ENCODE data around the gene PDE11A. TPM values are rescaled to one million over a fixed set of nuclear protein-coding genes. Genes with fewer than 3 reads are reported as not detected.

PDE11A gene
- total RNA-seq, 1 donor from 2014 or later, result not detected

DNA sequence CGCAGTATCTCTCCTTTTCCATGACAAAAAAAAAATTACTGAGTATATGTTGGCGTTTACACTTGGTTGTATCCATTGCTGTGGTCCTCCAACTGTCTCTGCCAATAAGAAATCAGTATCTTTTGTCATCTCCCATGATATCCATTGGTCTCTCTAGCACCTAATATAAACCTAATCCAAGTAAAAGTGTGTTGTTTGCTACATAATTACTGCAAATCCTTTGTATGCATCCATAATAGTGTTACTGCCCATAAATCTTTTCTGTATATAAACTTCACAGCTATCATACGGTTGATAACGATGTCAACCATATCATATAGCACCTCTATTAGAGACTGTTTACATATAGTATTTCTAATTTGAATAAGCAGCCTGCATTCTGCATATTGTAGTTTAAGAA lies 453.1 kb downstream of the PDE11A start:
- peak overlapping the region; percentile 94 for H3K4me3 Mint-ChIP-seq
- H3K9me3 Mint-ChIP-seq, result no peaks in the 10 kb centered on the region
- H3K27ac Mint-ChIP-seq, result peak overlapping the region; percentile 99
- intact Hi-C loops (cut with micrococcal nuclease), result loop anchor here (1.0 to 5.0 kb wide), 5 partner anchors 282 to 491 kb away; partner anchors contain the start of gene NFE2L2
- peaks cover 13% of the 10 kb centered on the region for H3K4me1 Mint-ChIP-seq (ENCODE audit: low read depth)
- H3K27me3 Mint-ChIP-seq (ENCODE audit: insufficient read depth), result peaks cover 4% of the 10 kb centered on the region
- H3K36me3 Mint-ChIP-seq (ENCODE audit: low read depth), result no peaks in the 10 kb centered on the region
- no peak for DNase-seq (ENCODE audit: low spot score)

DNA sequence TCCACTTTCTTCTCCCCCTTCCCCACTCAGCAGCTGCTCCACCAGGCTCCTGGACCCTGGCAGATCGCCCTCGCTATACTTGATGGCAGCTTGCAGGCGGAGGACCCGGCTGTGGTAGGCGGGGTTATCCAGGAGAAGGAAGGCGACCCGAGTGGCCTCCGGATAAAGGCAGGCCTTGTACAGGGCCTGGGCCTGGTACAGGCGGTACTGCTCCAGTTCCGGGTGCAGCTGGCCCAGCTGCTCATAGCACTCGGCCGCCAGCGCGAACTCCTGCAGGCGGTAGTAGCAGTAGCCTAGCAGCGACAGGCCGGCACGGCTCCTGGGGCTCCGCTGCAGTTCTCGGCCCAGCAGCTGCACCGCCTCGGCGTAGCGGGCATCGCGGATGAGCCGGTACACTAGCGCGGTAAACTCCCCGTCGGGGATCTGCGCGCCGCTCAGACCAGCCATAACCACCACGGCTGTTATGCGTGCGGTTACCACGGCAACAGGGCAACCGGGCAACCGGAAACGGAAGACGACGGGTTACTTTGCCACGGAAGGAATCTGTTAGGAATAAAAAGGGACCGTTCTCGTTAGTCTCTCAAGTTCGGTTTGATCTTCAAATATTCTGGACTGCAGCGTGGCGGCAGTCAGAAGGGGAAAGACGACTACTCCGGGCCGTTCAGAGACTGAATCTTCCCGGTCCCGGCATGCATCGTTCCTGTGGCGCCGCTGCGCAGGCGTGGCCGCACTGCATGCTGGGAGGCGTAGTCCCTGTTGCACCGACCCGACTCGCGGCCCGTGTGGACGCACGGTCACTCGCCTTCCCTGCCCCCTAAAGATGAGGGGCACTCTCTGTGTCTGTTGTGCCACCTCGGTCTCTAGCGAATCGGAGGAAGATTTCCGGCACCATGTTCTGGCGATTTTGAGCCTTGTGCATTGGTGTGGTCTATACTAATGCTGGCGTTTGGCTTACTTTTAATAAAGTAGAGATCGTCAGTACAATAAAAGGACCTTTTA lies 454.0 kb downstream of the PDE11A start:
- H3K27ac Mint-ChIP-seq, result peak overlapping the region; percentile 99
- no peaks in the 10 kb centered on the region for H3K9me3 Mint-ChIP-seq
- intact Hi-C loops (cut with micrococcal nuclease), result loop anchor here (1.0 to 5.0 kb wide), 8 partner anchors 65 to 492 kb away; partner anchors contain the start of genes AGPS, HNRNPA3 and NFE2L2

DNA sequence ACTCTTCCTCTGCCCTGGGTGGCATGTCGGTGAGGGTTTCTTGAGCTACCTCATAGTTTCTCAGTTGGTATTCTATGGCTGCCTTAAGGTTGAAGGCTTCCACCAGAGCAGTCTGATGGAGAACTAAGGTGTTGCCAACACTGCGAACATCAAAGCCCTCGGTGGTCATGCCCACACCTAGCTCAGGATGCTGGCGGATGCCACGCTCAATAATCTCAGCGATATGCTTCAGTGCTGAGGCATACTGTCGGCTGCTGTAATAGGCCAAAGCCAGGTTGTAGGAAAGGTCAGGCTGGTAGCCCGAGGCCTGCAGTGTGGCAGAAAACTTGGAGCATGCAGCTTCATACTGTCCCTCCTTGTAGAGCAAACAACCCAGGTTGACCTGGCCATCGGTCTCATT lies 454.7 kb downstream of the PDE11A start:
- Mint-ChIP-seq H3K4me1 (ENCODE audit: low read depth) (peaks cover 13% of the 10 kb centered on the region), H3K27me3 (ENCODE audit: insufficient read depth) (peaks cover 4% of the 10 kb centered on the region), H3K9me3 (no peaks in the 10 kb centered on the region), H3K36me3 (ENCODE audit: low read depth) (no peaks in the 10 kb centered on the region), H3K27ac (peak overlapping the region; percentile 99), H3K4me3 (peak overlapping the region; percentile 94)
- intact Hi-C loops (cut with micrococcal nuclease), result loop anchor here (1.0 to 5.0 kb wide), 7 partner anchors 65 to 493 kb away; partner anchors contain the start of genes AGPS and HNRNPA3
- DNase-seq (ENCODE audit: low spot score), result no peak

More for the DNA sequence above, 454.0 kb downstream of the PDE11A start:
- Mint-ChIP-seq H3K4me3 (peak overlapping the region; percentile 94), H3K27me3 (ENCODE audit: insufficient read depth) (peaks cover 4% of the 10 kb centered on the region), H3K36me3 (ENCODE audit: low read depth) (no peaks in the 10 kb centered on the region), H3K4me1 (ENCODE audit: low read depth) (peaks cover 13% of the 10 kb centered on the region)
- peak; percentile 91 for DNase-seq (ENCODE audit: low spot score)

DNA sequence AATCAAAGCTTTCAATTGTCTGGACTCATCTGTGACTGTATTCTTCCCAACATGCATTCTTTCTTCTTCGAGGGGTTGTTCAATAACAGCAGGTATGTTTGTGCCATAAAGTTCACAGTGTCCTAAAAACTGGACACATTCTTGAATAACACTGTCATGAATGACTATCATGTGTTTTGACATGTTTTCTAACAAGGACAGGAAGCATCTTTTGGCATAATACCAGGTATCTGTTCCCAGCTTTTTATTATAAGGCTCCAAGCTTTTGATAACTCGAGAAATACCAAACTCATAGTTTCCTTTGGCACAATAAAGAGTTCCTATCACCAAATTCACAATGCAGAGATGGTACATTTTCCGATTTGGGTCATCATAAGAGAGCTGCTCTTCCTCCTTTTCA lies 455.8 kb downstream of the PDE11A start:
- H3K36me3 Mint-ChIP-seq (ENCODE audit: low read depth), result no peaks in the 10 kb centered on the region

DNA sequence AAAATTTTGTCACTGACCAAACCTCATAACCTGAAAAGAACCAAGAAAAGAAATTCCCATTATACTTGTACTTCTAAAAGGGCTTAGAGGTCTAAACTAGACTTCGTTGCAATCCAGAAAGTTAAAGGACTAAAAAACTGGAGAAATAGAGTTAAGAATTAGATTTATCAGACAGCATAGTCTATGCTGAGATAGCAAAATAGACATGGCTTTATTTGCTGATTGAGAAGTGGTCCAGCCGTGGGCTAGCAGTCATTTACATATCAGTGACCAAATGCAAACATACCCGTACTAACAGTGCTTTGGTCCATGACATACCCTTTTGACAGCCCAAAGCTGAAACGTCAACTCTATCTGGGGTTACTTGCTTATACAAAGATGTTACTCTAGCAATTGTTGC lies 456.5 kb downstream of the PDE11A start:
- Mint-ChIP-seq H3K27me3 (ENCODE audit: insufficient read depth) (peaks cover 3% of the 10 kb centered on the region), H3K36me3 (ENCODE audit: low read depth) (no peaks in the 10 kb centered on the region), H3K4me3 (no peak overlapping the region), H3K4me1 (ENCODE audit: low read depth) (peaks cover 13% of the 10 kb centered on the region), H3K9me3 (no peaks in the 10 kb centered on the region), H3K27ac (no peak overlapping the region)
- intact Hi-C loops (cut with micrococcal nuclease), result loop anchor here (5.0 kb wide), 3 partner anchors 279 to 469 kb away; no protein-coding TSS in a partner anchor
- no peak for DNase-seq (ENCODE audit: low spot score)

More for the DNA sequence above, 455.8 kb downstream of the PDE11A start:
- H3K9me3 Mint-ChIP-seq, result no peaks in the 10 kb centered on the region
- no peak for DNase-seq (ENCODE audit: low spot score)
- no peak overlapping the region for H3K27ac Mint-ChIP-seq
- peaks cover 4% of the 10 kb centered on the region for H3K27me3 Mint-ChIP-seq (ENCODE audit: insufficient read depth)
- peaks cover 13% of the 10 kb centered on the region for H3K4me1 Mint-ChIP-seq (ENCODE audit: low read depth)
- H3K4me3 Mint-ChIP-seq, result no peak overlapping the region
- intact Hi-C loops (cut with micrococcal nuclease), result loop anchor here (5.0 kb wide), 3 partner anchors 279 to 469 kb away; no protein-coding TSS in a partner anchor

DNA sequence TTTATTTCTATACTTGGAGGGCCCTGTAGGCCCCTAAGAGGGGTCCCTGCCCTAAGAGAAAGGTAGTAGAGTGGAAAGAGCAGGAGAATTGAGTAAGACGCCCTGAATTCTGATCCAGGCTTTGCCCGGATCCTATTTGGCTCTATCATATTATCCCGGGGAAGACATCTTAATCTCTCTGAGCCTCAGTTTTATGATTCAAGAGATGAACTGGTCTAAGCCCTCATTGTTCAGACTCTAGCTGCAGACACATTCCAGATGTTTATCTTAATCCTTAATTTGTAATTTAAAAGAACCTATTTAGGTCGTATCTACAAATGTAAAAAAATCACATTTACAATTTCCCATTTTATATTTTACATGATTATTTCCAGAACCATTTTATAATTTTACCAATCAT lies 459.9 kb downstream of the PDE11A start:
- peaks cover 11% of the 10 kb centered on the region for H3K9me3 Mint-ChIP-seq
- H3K4me1 Mint-ChIP-seq (ENCODE audit: low read depth), result no peaks in the 10 kb centered on the region
- intact Hi-C loops (cut with micrococcal nuclease), result no loop called here
- peaks cover 4% of the 10 kb centered on the region for H3K27me3 Mint-ChIP-seq (ENCODE audit: insufficient read depth)
- H3K27ac Mint-ChIP-seq, result no peak overlapping the region
- peaks cover 2% of the 10 kb centered on the region for H3K36me3 Mint-ChIP-seq (ENCODE audit: low read depth)
- DNase-seq (ENCODE audit: low spot score), result no peak
- no peak overlapping the region for H3K4me3 Mint-ChIP-seq

DNA sequence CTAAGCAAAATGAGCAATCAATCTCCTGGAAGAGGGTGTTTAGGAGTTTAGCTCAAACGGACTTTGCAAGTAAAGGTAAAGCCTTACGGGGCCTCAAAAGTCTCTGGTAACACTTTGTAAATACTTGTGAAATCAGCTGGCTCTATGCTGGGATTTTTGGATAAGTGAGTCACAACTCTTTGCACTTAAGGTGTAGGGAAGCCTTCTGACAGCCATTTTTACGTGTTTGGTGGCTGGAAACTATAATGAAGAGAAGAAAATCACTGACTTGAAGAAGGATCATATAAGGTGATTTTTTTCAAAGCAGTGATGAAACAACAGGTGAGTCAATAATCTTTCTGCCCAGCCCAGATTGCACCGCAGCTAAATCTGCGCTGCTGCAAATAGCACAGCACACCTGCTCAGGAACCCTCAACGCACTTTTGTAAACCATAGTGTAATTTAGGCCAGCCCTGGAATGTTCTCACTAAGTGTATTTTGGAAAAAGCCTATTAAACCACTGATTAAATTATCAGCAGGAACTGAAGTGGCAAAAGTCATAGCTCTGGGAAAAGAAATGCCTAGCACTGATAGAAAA lies 461.2 kb downstream of the PDE11A start:
- H3K4me1 Mint-ChIP-seq (ENCODE audit: low read depth), result no peaks in the 10 kb centered on the region
- no peak for DNase-seq (ENCODE audit: low spot score)

DNA sequence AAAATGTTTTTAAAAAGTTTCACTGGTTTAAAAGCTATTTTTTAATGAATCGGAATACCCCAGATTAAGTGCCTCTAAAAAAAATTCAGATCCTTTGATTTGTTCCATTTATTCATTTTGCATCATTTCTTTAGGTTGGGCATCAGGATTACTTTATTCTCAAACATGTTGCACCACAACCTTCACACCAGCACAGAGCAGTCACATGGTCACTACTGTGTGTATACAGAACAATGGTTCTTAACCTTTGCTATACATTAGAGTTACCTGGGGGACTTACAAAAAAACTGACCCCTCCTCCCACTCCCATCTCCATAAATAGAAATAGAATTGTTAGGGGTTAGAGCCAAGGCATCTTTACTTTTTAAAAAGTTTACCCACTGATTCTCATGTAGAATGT lies 461.8 kb downstream of the PDE11A start:
- no peaks in the 10 kb centered on the region for H3K4me1 Mint-ChIP-seq (ENCODE audit: low read depth)
- peaks cover 4% of the 10 kb centered on the region for H3K27me3 Mint-ChIP-seq (ENCODE audit: insufficient read depth)
- no peak overlapping the region for H3K4me3 Mint-ChIP-seq
- H3K27ac Mint-ChIP-seq, result no peak overlapping the region
- DNase-seq (ENCODE audit: low spot score), result no peak
- intact Hi-C loops (cut with micrococcal nuclease), result no loop called here
- peaks cover 14% of the 10 kb centered on the region for H3K9me3 Mint-ChIP-seq
- peaks cover 3% of the 10 kb centered on the region for H3K36me3 Mint-ChIP-seq (ENCODE audit: low read depth)

More for the DNA sequence above, 461.2 kb downstream of the PDE11A start:
- H3K27ac Mint-ChIP-seq, result no peak overlapping the region
- H3K9me3 Mint-ChIP-seq, result peaks cover 14% of the 10 kb centered on the region
- peaks cover 4% of the 10 kb centered on the region for H3K27me3 Mint-ChIP-seq (ENCODE audit: insufficient read depth)
- peaks cover 3% of the 10 kb centered on the region for H3K36me3 Mint-ChIP-seq (ENCODE audit: low read depth)
- intact Hi-C loops (cut with micrococcal nuclease), result no loop called here
- no peak overlapping the region for H3K4me3 Mint-ChIP-seq

DNA sequence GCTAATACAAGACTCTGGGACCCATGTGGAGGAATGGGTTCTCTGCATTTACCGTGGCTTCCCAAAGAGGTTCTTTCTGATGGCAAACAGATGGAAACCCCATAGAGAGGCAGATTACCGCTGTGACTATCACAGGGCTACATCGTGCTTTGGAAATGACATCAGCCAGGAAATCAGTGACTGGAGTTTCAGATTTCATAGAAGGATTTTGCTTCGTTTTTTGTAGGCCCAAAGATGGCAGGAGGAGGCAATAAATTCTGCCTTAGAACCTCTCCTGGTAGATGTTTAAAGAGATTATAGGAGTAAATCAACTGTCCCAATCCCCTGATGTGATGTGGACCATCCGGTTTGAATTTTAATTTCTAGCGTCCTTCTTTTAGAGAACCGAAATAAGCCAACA lies 465.9 kb downstream of the PDE11A start:
- intact Hi-C loops (cut with micrococcal nuclease), result no loop called here
- Mint-ChIP-seq H3K36me3 (ENCODE audit: low read depth) (peaks cover 3% of the 10 kb centered on the region), H3K4me1 (ENCODE audit: low read depth) (no peaks in the 10 kb centered on the region), H3K27ac (no peak overlapping the region), H3K4me3 (no peak overlapping the region), H3K27me3 (ENCODE audit: insufficient read depth) (peaks cover 4% of the 10 kb centered on the region), H3K9me3 (peaks cover 14% of the 10 kb centered on the region)
- DNase-seq (ENCODE audit: low spot score), result no peak

DNA sequence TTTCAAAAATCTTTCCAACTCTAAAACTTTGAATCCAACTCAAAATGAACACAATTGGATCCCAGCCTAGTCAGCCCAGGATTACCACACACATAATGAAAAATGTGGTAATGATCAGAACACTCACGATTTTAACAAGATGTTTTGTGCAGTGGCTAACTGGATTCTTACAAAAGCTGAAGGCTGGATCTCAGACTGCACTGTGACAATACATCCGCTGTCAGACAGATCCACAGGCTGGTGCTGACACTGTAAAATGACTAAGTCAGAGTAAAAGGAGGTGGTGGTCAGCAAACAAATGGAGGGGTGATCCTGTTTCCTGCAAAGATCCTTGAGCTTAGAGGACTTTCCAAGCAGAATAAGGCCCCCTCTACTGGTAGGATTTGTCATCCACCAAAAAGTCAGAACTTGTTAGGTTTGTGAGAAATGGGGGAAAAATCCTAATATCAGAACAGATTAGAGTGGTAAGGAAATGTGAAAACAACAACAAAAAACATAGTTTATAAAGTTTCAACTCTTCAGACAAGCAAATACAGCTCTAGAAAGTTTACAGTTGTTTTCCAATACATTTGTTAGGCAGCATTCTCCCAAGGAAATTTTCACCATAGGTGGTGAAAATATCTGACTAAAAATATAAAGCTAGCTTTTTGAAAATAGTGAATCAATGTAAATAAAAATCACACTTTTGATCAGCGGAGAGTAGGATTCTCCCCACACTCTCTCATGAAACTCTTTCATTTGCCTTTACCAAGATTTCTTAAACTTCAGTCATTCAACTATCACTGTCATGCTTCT lies 468.1 kb downstream of the PDE11A start:
- DNase-seq (ENCODE audit: low spot score), result no peak
- Mint-ChIP-seq H3K27ac (no peak overlapping the region), H3K4me1 (ENCODE audit: low read depth) (peaks cover 3% of the 10 kb centered on the region), H3K27me3 (ENCODE audit: insufficient read depth) (peaks cover 1% of the 10 kb centered on the region), H3K36me3 (ENCODE audit: low read depth) (peaks cover 3% of the 10 kb centered on the region), H3K9me3 (peaks cover 11% of the 10 kb centered on the region), H3K4me3 (no peak overlapping the region)
- intact Hi-C loops (cut with micrococcal nuclease), result loop anchor here (1.0 kb wide), 1 partner anchor 269 kb away; no protein-coding TSS in a partner anchor

DNA sequence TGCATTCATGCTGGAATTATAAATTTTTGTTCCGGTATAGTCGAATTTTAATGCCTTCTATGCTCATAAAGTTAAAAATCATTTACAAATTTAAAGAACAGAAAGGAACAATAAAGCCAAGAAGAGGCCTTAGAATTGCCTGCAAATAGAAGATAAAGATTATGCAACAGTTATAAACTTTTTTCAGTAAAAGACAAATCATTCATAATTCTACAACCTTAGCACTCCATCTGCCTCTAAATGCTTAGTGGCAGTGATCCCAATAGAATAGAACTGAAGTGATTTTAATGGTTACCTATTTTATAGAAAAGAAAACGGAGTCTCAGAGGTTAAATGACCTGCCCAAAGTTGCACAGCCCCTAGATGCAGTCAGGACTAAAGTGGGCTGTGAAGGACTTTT lies 468.8 kb downstream of the PDE11A start:
- peaks cover 5% of the 10 kb centered on the region for H3K9me3 Mint-ChIP-seq
- H3K27me3 Mint-ChIP-seq (ENCODE audit: insufficient read depth), result peaks cover 1% of the 10 kb centered on the region
- intact Hi-C loops (cut with micrococcal nuclease), result loop anchor here (1.0 kb wide), 1 partner anchor 268 kb away; no protein-coding TSS in a partner anchor
- no peak overlapping the region for H3K4me3 Mint-ChIP-seq
- H3K4me1 Mint-ChIP-seq (ENCODE audit: low read depth), result peaks cover 10% of the 10 kb centered on the region
- peaks cover 3% of the 10 kb centered on the region for H3K36me3 Mint-ChIP-seq (ENCODE audit: low read depth)
- no peak for DNase-seq (ENCODE audit: low spot score)
- H3K27ac Mint-ChIP-seq, result no peak overlapping the region

DNA sequence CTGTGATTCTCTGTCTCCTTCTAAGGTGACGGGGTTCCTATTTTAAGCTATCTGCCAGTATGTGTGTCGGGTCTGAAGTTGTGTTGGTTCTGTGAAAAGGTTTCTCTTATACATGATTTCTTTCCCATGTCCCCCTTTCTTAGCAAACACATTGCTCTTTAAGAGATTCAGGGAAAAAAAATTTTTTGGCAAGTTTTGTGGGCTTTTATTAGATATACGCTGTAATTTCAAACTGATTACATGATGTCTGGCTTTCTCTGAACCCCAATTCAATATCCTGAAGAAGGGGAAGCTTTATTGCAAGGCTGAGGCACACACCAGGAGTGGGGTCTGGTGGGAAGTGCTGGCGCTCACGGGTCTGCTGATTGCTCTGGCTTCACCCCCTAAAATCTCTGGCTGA lies 469.4 kb downstream of the PDE11A start:
- no peak for DNase-seq (ENCODE audit: low spot score)
- H3K4me1 Mint-ChIP-seq (ENCODE audit: low read depth), result peaks cover 12% of the 10 kb centered on the region
- no peak overlapping the region for H3K4me3 Mint-ChIP-seq
- peaks cover 5% of the 10 kb centered on the region for H3K9me3 Mint-ChIP-seq
- H3K27me3 Mint-ChIP-seq (ENCODE audit: insufficient read depth), result peaks cover 1% of the 10 kb centered on the region
- H3K27ac Mint-ChIP-seq, result no peak overlapping the region
- H3K36me3 Mint-ChIP-seq (ENCODE audit: low read depth), result peaks cover 3% of the 10 kb centered on the region
- intact Hi-C loops (cut with micrococcal nuclease), result no loop called here
